H1 (cell line): Measurements from ENCODE around the gene SLC43A1. TPM values are rescaled to one million over a fixed set of nuclear protein-coding genes. Genes with fewer than 3 reads are reported as not detected.

Source experiments
- CTCF ChIA-PET: fragments of 300-600 bp; sonication (Branson Sonifier 250); formaldehyde crosslinking; loops from one replicate; lab custom pipeline; 2021; ENCODE audit not compliant: partially characterized antibody; lab: Charles Lee
- POLR2A ChIA-PET: fragments of 300-600 bp; sonication (Branson Sonifier 250); formaldehyde crosslinking; loops from one replicate; lab custom pipeline; 2021; ENCODE audit warnings: inconsistent platforms; ENCODE audit not compliant: partially characterized antibody; lab: Charles Lee
- DNase-seq, 2 experiments: peaks; one replicate each; pipeline versions ENCODE4 v3.0.0 to v3.0.0-alpha.2; 2010 to 2022; ENCODE audit warnings: low spot score in 2 of 2, low read depth in 1 of 2, mixed read lengths in 1 of 2
- FAIRE-seq: peaks from 2 replicates; lab custom pipeline; 2011; peaks lifted over from hg19 to GRCh38; lab: Jason Lieb, UNC
- H2AFZ ChIP-seq: 2 replicates; pipeline ENCODE4 v1.8.1; 2012; ENCODE audit warnings: low read length, inconsistent platforms
- H2AK5ac ChIP-seq: 2 replicates; pipeline ENCODE4 v1.6.1; 2013; ENCODE audit warnings: low read depth, low read length
- H2BK120ac ChIP-seq: replicated peaks from 2 replicates; pipeline ENCODE3; 2013; ENCODE audit warnings: low read depth, low read length, inconsistent platforms
- H2BK12ac ChIP-seq: 2 replicates; pipeline ENCODE4 v1.6.1; 2013; ENCODE audit warnings: low read depth, low read length
- H2BK15ac ChIP-seq: 2 replicates; pipeline ENCODE4 v1.6.1; 2013; ENCODE audit warnings: low read length
- H2BK20ac ChIP-seq: 2 replicates; pipeline ENCODE4 v1.6.1; 2013; ENCODE audit warnings: low read length
- H2BK5ac ChIP-seq: 2 replicates; pipeline ENCODE4 v1.6.1; 2013; ENCODE audit warnings: low read depth, low read length
- H3K14ac ChIP-seq: 2 replicates; pipeline ENCODE4 v1.6.1; 2013; ENCODE audit warnings: inconsistent platforms; ENCODE audit not compliant: insufficient read length
- H3K18ac ChIP-seq: 2 replicates; pipeline ENCODE4 v1.6.1; 2013; ENCODE audit warnings: low read length; ENCODE audit errors: extremely low read depth
- H3K23ac ChIP-seq: 2 replicates; pipeline ENCODE4 v1.6.1; 2013; ENCODE audit warnings: inconsistent platforms; ENCODE audit not compliant: insufficient read length
- H3K23me2 ChIP-seq: 2 replicates; pipeline ENCODE4 v1.6.1; 2013; ENCODE audit warnings: low read depth, low read length
- H3K27ac ChIP-seq: 2 replicates; pipeline ENCODE4 v1.6.1; 2011; ENCODE audit warnings: low read depth, low read length, inconsistent platforms
- H3K27me3 ChIP-seq, 4 experiments: replicated peaks in 1 of 4; 1 replicate in 1 of 4; 2 replicates in 3 of 4; pipeline versions ENCODE4 v1.6.1 to v1.8.1; 2011 to 2013; ENCODE audit warnings: low read length in 3 of 4, mild to moderate bottlenecking in 3 of 4, inconsistent platforms in 2 of 4, mixed read lengths in 2 of 4, moderate library complexity in 1 of 4; ENCODE audit not compliant: control insufficient read depth in 3 of 4, insufficient read depth in 3 of 4; ENCODE audit errors: extremely low read depth in 1 of 4
- H3K36me3 ChIP-seq, 4 experiments: 2 replicates each; pipeline versions ENCODE4 v1.6.1 to v1.8.1; 2011 to 2013; ENCODE audit warnings: mild to moderate bottlenecking in 4 of 4, low read length in 3 of 4, moderate library complexity in 2 of 4, control low read depth in 1 of 4, inconsistent platforms in 1 of 4; ENCODE audit not compliant: insufficient read depth in 4 of 4, control insufficient read depth in 2 of 4
- H3K4ac ChIP-seq: replicated peaks from 2 replicates; pipeline ENCODE3; 2013; ENCODE audit warnings: low read length, low read depth, mixed read lengths, inconsistent platforms; ENCODE audit not compliant: insufficient read length
- H3K4me1 ChIP-seq, 4 experiments: replicated peaks in 1 of 4; 1 replicate in 1 of 4; 2 replicates in 3 of 4; pipeline versions ENCODE4 v1.6.1 to v1.8.1; 2011 to 2013; ENCODE audit warnings: low read length in 3 of 4, inconsistent platforms in 2 of 4, mixed read lengths in 1 of 4; ENCODE audit not compliant: insufficient read depth in 4 of 4, control insufficient read depth in 3 of 4
- H3K4me2 ChIP-seq, 2 experiments: 2 replicates each; pipeline versions ENCODE4 v1.6.1 to v1.8.1; 2011 to 2013; ENCODE audit warnings: low read depth in 2 of 2, low read length in 2 of 2, control low read depth in 1 of 2, inconsistent platforms in 1 of 2, mild to moderate bottlenecking in 1 of 2; ENCODE audit not compliant: insufficient read depth in 1 of 2
- H3K4me3 ChIP-seq, 4 experiments: fragments of 200-600, 300-600 bp in 1 of 4; sonication (generic), shearing (Covaris generic), sonication (Bioruptor Twin) in 1 of 4; 2 replicates each; pipeline versions ENCODE4 v1.5.1 to v1.8.1; 2011 to 2016; ENCODE audit warnings: low read length in 4 of 4, low read depth in 3 of 4, control low read depth in 2 of 4, inconsistent platforms in 2 of 4, mild to moderate bottlenecking in 2 of 4, mixed read lengths in 1 of 4, moderate library complexity in 1 of 4; ENCODE audit not compliant: insufficient read depth in 2 of 4; ENCODE audit errors: extremely low read depth in 1 of 4
- H3K56ac ChIP-seq: replicated peaks from 2 replicates; pipeline ENCODE3; 2013; ENCODE audit warnings: low read depth, mild to moderate bottlenecking, mixed read lengths, low read length, inconsistent platforms; ENCODE audit not compliant: insufficient read length
- H3K79me1 ChIP-seq: 2 replicates; pipeline ENCODE4 v1.6.1; 2013; ENCODE audit warnings: low read depth, low read length, control low read depth
- H3K79me2 ChIP-seq, 2 experiments: 2 replicates each; pipeline versions ENCODE4 v1.6.1 to v1.8.1; 2012 to 2013; ENCODE audit warnings: low read length in 2 of 2, mild to moderate bottlenecking in 2 of 2, inconsistent platforms in 1 of 2; ENCODE audit not compliant: insufficient read depth in 2 of 2, control insufficient read depth in 1 of 2
- H3K9ac ChIP-seq, 4 experiments: replicated peaks in 1 of 4; 1 replicate in 1 of 4; 2 replicates in 3 of 4; pipeline versions ENCODE4 v1.6.1 to v1.8.1; 2011 to 2013; ENCODE audit warnings: low read depth in 3 of 4, low read length in 3 of 4, control low read depth in 2 of 4, mild to moderate bottlenecking in 2 of 4, moderate library complexity in 2 of 4, inconsistent platforms in 1 of 4; ENCODE audit errors: extremely low read depth in 1 of 4
- H3K9me3 ChIP-seq, 2 experiments: 2 replicates each; pipeline versions ENCODE4 v1.6.1 to v1.8.1; 2012 to 2013; ENCODE audit warnings: mild to moderate bottlenecking in 2 of 2, moderate library complexity in 2 of 2, control low read depth in 1 of 2, inconsistent platforms in 1 of 2, low read depth in 1 of 2, low read length in 1 of 2, mixed read lengths in 1 of 2; ENCODE audit not compliant: insufficient read depth in 2 of 2
- H4K20me1 ChIP-seq, 2 experiments: replicated peaks in 1 of 2; 2 replicates each; pipeline versions ENCODE3 to v1.8.1; 2011 to 2013; ENCODE audit warnings: inconsistent platforms in 2 of 2, low read length in 2 of 2, mild to moderate bottlenecking in 1 of 2; ENCODE audit not compliant: insufficient read depth in 2 of 2, control insufficient read depth in 1 of 2
- H4K5ac ChIP-seq: 2 replicates; pipeline ENCODE4 v1.6.1; 2013; ENCODE audit warnings: low read length, low read depth, mixed read lengths, inconsistent platforms; ENCODE audit not compliant: insufficient read length
- H4K8ac ChIP-seq: 2 replicates; pipeline ENCODE4 v1.8.0; 2013; ENCODE audit warnings: mild to moderate bottlenecking, moderate library complexity, low read length, inconsistent platforms; ENCODE audit not compliant: insufficient read depth; ENCODE audit errors: extremely low read depth
- H4K91ac ChIP-seq: replicated peaks from 2 replicates; pipeline ENCODE3; 2013; ENCODE audit warnings: low read length, mixed read lengths, inconsistent platforms; ENCODE audit not compliant: insufficient read length
- BACH1 ChIP-seq: IDR thresholded peaks from 2 replicates; pipeline ENCODE4 v1.6.1; 2012; ENCODE audit warnings: low read length, improper control_type of control experiment
- BCL11A ChIP-seq, 2 experiments: IDR thresholded peaks; one replicate each; pipeline ENCODE4 v1.6.1; 2011; ENCODE audit warnings: low read depth in 2 of 2, low read length in 2 of 2, mild to moderate bottlenecking in 2 of 2
- BRCA1 ChIP-seq: IDR thresholded peaks from 2 replicates; pipeline ENCODE4 v1.6.1; 2012; ENCODE audit warnings: low read depth, low read length, improper control_type of control experiment
- CTBP2 ChIP-seq: IDR thresholded peaks from 2 replicates; pipeline ENCODE4 v1.7.0; 2011; ENCODE audit warnings: borderline replicate concordance, mild to moderate bottlenecking, moderate library complexity, mixed read lengths, low read length; ENCODE audit not compliant: insufficient read depth, insufficient read length
- GTF2F1 ChIP-seq: IDR thresholded peaks from 2 replicates; pipeline ENCODE4 v1.6.1; 2012; ENCODE audit warnings: low read depth, low read length, improper control_type of control experiment, borderline replicate concordance
- RFX5 ChIP-seq: IDR thresholded peaks from 2 replicates; pipeline ENCODE4 v1.6.1; 2011; ENCODE audit warnings: low read depth, low read length, improper control_type of control experiment, borderline replicate concordance
- RXRA ChIP-seq: IDR thresholded peaks from 2 replicates; pipeline ENCODE4 v1.6.1; 2011; ENCODE audit warnings: low read depth, mild to moderate bottlenecking, low read length, moderate library complexity; ENCODE audit not compliant: insufficient read depth
- SAP30 ChIP-seq: fragments of 300-600 bp; sonication (generic); IDR thresholded peaks from 2 replicates; pipeline ENCODE4 v1.7.1; 2012; ENCODE audit warnings: low read length, moderate library complexity, mild to moderate bottlenecking, inconsistent platforms; ENCODE audit not compliant: insufficient read depth, insufficient replicate concordance
- TAF7 ChIP-seq: optimal IDR thresholded peaks from 2 replicates; pipeline ENCODE3; 2011; ENCODE audit warnings: low read depth, mild to moderate bottlenecking, inconsistent platforms, low read length, moderate library complexity, borderline replicate concordance
- TBP ChIP-seq: IDR thresholded peaks from 2 replicates; pipeline ENCODE4 v1.6.1; 2011; ENCODE audit warnings: low read depth, low read length, improper control_type of control experiment
- TEAD4 ChIP-seq: IDR thresholded peaks from 2 replicates; pipeline ENCODE4 v1.6.1; 2012; ENCODE audit warnings: low read depth, low read length, inconsistent platforms, mixed read lengths
- YY1 ChIP-seq: IDR thresholded peaks from 2 replicates; pipeline ENCODE4 v1.6.1; 2011; ENCODE audit warnings: low read depth, mild to moderate bottlenecking, low read length
- WGBS, 2 experiments: shearing (Covaris generic) in 1 of 2; methylation state at CpG; one replicate each; pipeline versions ENCODE4 v1.1.6 to v1.1.7; 2013 to 2015; ENCODE audit warnings: low lambda C conversion rate in 2 of 2, mixed read lengths in 2 of 2, inconsistent platforms in 1 of 2, low coverage in 1 of 2, missing lambda C conversion rate in 1 of 2; ENCODE audit not compliant: insufficient replicate concordance in 2 of 2, insufficient coverage in 1 of 2, insufficient read length in 1 of 2; ENCODE audit errors: extremely low coverage in 1 of 2, missing lambda C conversion rate in 1 of 2; 5-methylcytosine and 5-hydroxymethylcytosine counted together
- polyA plus RNA-seq, 7 experiments: library from polyadenylated mRNA; depleted of rRNA in 3 of 7; stranded (reverse) in 5 of 7; unstranded in 2 of 7; fragments of >200 nt in 5 of 7; fragments of 200-250 nt in 2 of 7; gene quantifications; 1 replicate in 5 of 7; 2 replicates in 1 of 7; 4 replicates in 1 of 7; pipeline versions ENCODE4 v1.2.1 to v1.2.3, GENCODE V29; 2011 to 2013; ENCODE audit warnings: missing spikeins in 2 of 7, mixed read lengths in 2 of 7
- total RNA-seq: library from RNA; stranded (reverse); fragmentation: NEBNext Ultra II Directional; extraction: Animal tissue kit (Norgen Biotek cat#: 25700); gene quantifications from 2 replicates; pipeline ENCODE4 v1.2.1, GENCODE V29; 2021

Gene SLC43A1
- total and polyA plus RNA-seq, 2 of the 8 experiments (the other 6 are each of a cell fraction or from before 2014, with no cell fraction given), result 34.5 to 58.0 TPM

- 0 out of 4 replicates have a peak, but pooled peaks cover 0 to 3% of the 10 kb centered on the region in 2 experiments for H3K79me2 ChIP-seq
- H2BK15ac ChIP-seq, result no peak overlapping the region
- WGBS, 2 experiments, result 72% methylated on average over 4 of the region's 4 CpGs; no CpG with 5 or more reads in 1 of the 2 experiments
- no peak overlapping the region for H3K14ac ChIP-seq
- H3K23ac ChIP-seq, result no peak overlapping the region
- H3K27me3 ChIP-seq, result peaks cover 0 to 2% (median 0%) of the 10 kb centered on the region in 4 experiments; a peak in 2 of 7 replicates
- H4K5ac ChIP-seq, result no peak overlapping the region
- H2AFZ ChIP-seq, result no peak overlapping the region
- no peak for DNase-seq
- H2BK5ac ChIP-seq, result no peak overlapping the region
- H2BK120ac ChIP-seq, result no peak overlapping the region
- H2AK5ac ChIP-seq, result peak overlapping the region; percentile 88; the same call in 1 of the 2 replicates
- 0 out of 2 replicates have a peak overlapping the region, but pooled peaks have one; percentile 86 for H2BK20ac ChIP-seq
- no peak overlapping the region for H3K4ac ChIP-seq
- peaks cover 2 to 8% of the 10 kb centered on the region in 2 experiments for H4K20me1 ChIP-seq
- CTCF ChIA-PET, result interaction anchor here (0.6 to 1.2 kb wide), 5 partner anchors 8 to 96 kb away, joined by 3 to 4 read pairs (median 3); partner anchors contain the start of gene RTN4RL2
- peaks cover 5 to 28% (median 24%) of the 10 kb centered on the region in 4 experiments for H3K4me1 ChIP-seq
- 0 out of 2 replicates have a peak overlapping the region, but pooled peaks have one; percentile 48 for H3K18ac ChIP-seq
- no peak overlapping the region; the same call in 1 of the 2 replicates for H4K8ac ChIP-seq
- no peak overlapping the region for H3K4me3 ChIP-seq
- H4K91ac ChIP-seq, result peak overlapping the region; percentile 19
- peak overlapping the region in 1 of 2 experiments; percentile 42; a peak in 1 of 4 replicates for H3K4me2 ChIP-seq
- H3K27ac ChIP-seq, result no peak overlapping the region
- H3K9ac ChIP-seq, result no peak overlapping the region; a peak in 2 of 7 replicates
- no peaks in the 10 kb centered on the region for H3K23me2 ChIP-seq
- no peak overlapping the region for H3K56ac ChIP-seq
- 0 out of 2 replicates have a peak overlapping the region, but pooled peaks have one; percentile 19 for H2BK12ac ChIP-seq
- POLR2A ChIA-PET, result interaction anchor here (1.1 to 1.4 kb wide), 4 partner anchors 14 to 143 kb away, joined by 3 to 7 read pairs (median 4); partner anchors contain the start of genes SLC43A1 and TNKS1BP1
- no peak for FAIRE-seq
- H3K9me3 ChIP-seq, result no peaks in the 10 kb centered on the region
- no peaks in the 10 kb centered on the region for H3K79me1 ChIP-seq
- peaks cover 0 to 11% (median 6%) of the 10 kb centered on the region in 4 experiments; a peak in 4 of 8 replicates for H3K36me3 ChIP-seq
- TF ChIP-seq TBP (no peak), TAF7 (no peak), BACH1 (no peak), RFX5 (no peak), CTBP2 (no peak), RXRA (no peak), BCL11A (IDR thresholded peaks at IDR 0.05; ENCODE audit: low read depth in 2 of 2, low read length in 2 of 2) (no peak), BRCA1 (no peak), TEAD4 (no peak), GTF2F1 (no peak), YY1 (no peak), SAP30 (no peak)
These were observed 47.2 kb downstream of the SLC43A1 start for GRCh38 chr11:57468276-57468675.
